ENCODE data around the gene CDC45. TPM values are rescaled to one million over a fixed set of nuclear protein-coding genes. Genes with fewer than 3 reads are reported as not detected.

The CDC45 gene
- total RNA-seq, 2 experiments from 2014 or later, result 94.8 to 104 TPM

DNA sequence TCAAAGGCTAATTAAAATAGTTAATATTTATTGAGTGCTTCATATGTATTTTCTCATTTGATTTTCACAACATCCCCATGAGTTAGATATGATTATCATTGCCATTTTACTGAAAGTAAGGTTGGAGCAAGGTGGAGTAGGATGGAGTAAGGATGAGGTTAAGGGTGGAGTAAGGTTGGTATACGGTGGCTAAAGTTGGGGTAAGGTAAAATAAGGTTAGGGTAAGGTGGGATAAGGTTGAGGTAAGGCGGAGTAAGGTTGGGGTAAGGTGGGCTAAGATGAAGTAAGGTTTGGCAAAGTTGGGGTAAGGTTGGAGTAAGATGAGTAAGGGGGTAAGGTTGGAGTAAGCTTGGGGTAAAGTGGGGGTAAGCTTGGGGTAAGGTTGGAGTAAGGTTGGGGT, 90.3 kb downstream of the CDC45 start:
- ATAC-seq, result no peak
- no peak for DNase-seq
- Mint-ChIP-seq H3K36me3 (no peaks in the 10 kb centered on the region), H3K27me3 (peaks cover 7% of the 10 kb centered on the region), H3K27ac (no peak overlapping the region), H3K4me1 (no peaks in the 10 kb centered on the region), H3K4me3 (no peak overlapping the region), H3K9me3 (ENCODE audit: low read depth) (no peaks in the 10 kb centered on the region)
- CTCF ChIA-PET, result no interaction called here

Other genes starting within 250 kb of the CDC45 start
- gene CLTCL1, start 188.2 kb upstream of the CDC45 start, total RNA-seq, result 1 to 10 TPM in 1 of 2 experiments, under 1 TPM in 1; 0.68 to 1.2 TPM
- gene HIRA, start 48.2 kb upstream of the CDC45 start, total RNA-seq, result 10 to 100 TPM; 57.8 to 67.0 TPM
- 10 to 100 TPM; 27.0 to 32.4 TPM for gene MRPL40, start 47.4 kb upstream of the CDC45 start, total RNA-seq
- 10 to 100 TPM; 31.1 to 36.4 TPM for gene C22orf39, start 32.2 kb upstream of the CDC45 start, total RNA-seq
- gene UFD1, start 727 bp upstream of the CDC45 start, total RNA-seq, result 100 to 1,000 TPM in 1 of 2 experiments, 10 to 100 TPM in 1; 80.1 to 111 TPM
- not detected for gene CLDN5, start 44.5 kb downstream of the CDC45 start, total RNA-seq
- under 1 TPM in 1 of 2 experiments, not detected in 1; 0.30 TPM for gene SEPTIN5, start 234.6 kb downstream of the CDC45 start, total RNA-seq
- gene GP1BB, start 243.6 kb downstream of the CDC45 start, total RNA-seq, result not detected